GM12878 (cell line): ENCODE measurements around the gene GEMIN8. TPM values are rescaled to one million over a fixed set of nuclear protein-coding genes. Genes with fewer than 3 reads are reported as not detected.

ENCODE experiments used
- ATAC-seq: fragments of 200-7000 bp; cut with Tn5 transposase; 3 replicates; pipeline ENCODE4 v1.9.1; 2020; ENCODE audit warnings: mild to moderate bottlenecking, moderate library complexity
- BruUV-seq: library from RNA; stranded (reverse); fragments of 400-500 nt; replicated peaks from 2 replicates; lab custom pipeline; 2021; lab: Mats Ljungman, UMichigan
- CTCF ChIA-PET: fragments of 300-600 bp; sonication (Branson Sonifier 250); formaldehyde crosslinking; extraction: SDS; loops from one replicate; lab custom pipeline; 2021; ENCODE audit warnings: inconsistent platforms; lab: Yijun Ruan, JAX
- POLR2A ChIA-PET: fragments of 350-600 bp; formaldehyde crosslinking; extraction: SDS; loops from one replicate; lab custom pipeline; 2021; ENCODE audit warnings: inconsistent platforms; lab: Charles Lee
- RAD21 ChIA-PET: fragments of 300-600 bp; sonication (Branson Sonifier 250); formaldehyde crosslinking; loops from one replicate; lab custom pipeline; 2023; ENCODE audit warnings: antibody characterized with exemption; ENCODE audit not compliant: unreplicated experiment; lab: Charles Lee
- SMC1A ChIA-PET: fragments of 300-600 bp; sonication (Branson Sonifier 250); formaldehyde crosslinking; loops from one replicate; lab custom pipeline; 2023; ENCODE audit not compliant: unreplicated experiment, uncharacterized antibody; lab: Charles Lee
- DNase-seq: peaks from one replicate; pipeline ENCODE4 v3.0.0-alpha.2; 2011; ENCODE audit warnings: low read depth, low spot score
- FAIRE-seq: peaks from 3 replicates; lab custom pipeline; 2011; peaks lifted over from hg19 to GRCh38; lab: Jason Lieb, UNC
- H2AFZ ChIP-seq: 2 replicates; pipeline ENCODE4 v1.6.0; 2011; ENCODE audit warnings: low read depth, low read length, control low read depth; ENCODE audit not compliant: control insufficient read depth
- H3K27ac ChIP-seq: 2 replicates; pipeline ENCODE4 v1.5.1; 2011; ENCODE audit warnings: control low read depth; ENCODE audit not compliant: control insufficient read depth, insufficient read depth
- H3K27me3 ChIP-seq, 2 experiments: replicated peaks in 1 of 2; 2 replicates each; pipeline versions ENCODE4 v1.6.0 to v1.6.1; 2011; ENCODE audit warnings: low read length in 1 of 2; ENCODE audit not compliant: control insufficient read depth in 2 of 2, insufficient read depth in 2 of 2
- H3K36me3 ChIP-seq, 2 experiments: 2 replicates each; pipeline ENCODE4 v1.5.1; 2011; ENCODE audit warnings: low read length in 1 of 2; ENCODE audit not compliant: control insufficient read depth in 2 of 2, insufficient read depth in 2 of 2
- H3K4me1 ChIP-seq: 2 replicates; pipeline ENCODE4 v1.6.1; 2011; ENCODE audit warnings: mild to moderate bottlenecking, low read length, moderate library complexity, mixed read lengths; ENCODE audit not compliant: control insufficient read depth, insufficient read depth
- H3K4me2 ChIP-seq: 2 replicates; pipeline ENCODE4 v1.6.0; 2011; ENCODE audit warnings: control low read depth; ENCODE audit not compliant: control insufficient read depth, insufficient read depth
- H3K4me3 ChIP-seq: fragments of 200-600 bp; sonication (generic); 2 replicates; pipeline ENCODE4 v1.5.1; 2016
- H3K79me2 ChIP-seq: 2 replicates; pipeline ENCODE4 v1.6.0; 2011; ENCODE audit warnings: low read length; ENCODE audit not compliant: control insufficient read depth, insufficient read depth
- H3K9ac ChIP-seq: 2 replicates; pipeline ENCODE4 v1.8.0; 2011; ENCODE audit warnings: low read length, control low read depth, mixed read lengths; ENCODE audit not compliant: control insufficient read depth, insufficient read depth
- H3K9me3 ChIP-seq: replicated peaks from 3 replicates; pipeline ENCODE4 v1.5.1; 2011; ENCODE audit warnings: mild to moderate bottlenecking, low read length; ENCODE audit not compliant: control insufficient read depth, insufficient read depth
- H4K20me1 ChIP-seq: 2 replicates; pipeline ENCODE4 v1.6.0; 2011; ENCODE audit not compliant: control insufficient read depth, insufficient read depth
- CHD2 ChIP-seq: IDR thresholded peaks from 2 replicates; pipeline ENCODE4 v1.6.1; 2011; ENCODE audit warnings: low read depth, low read length, improper control_type of control experiment, borderline replicate concordance
- CREB1 ChIP-seq: IDR thresholded peaks from 2 replicates; pipeline ENCODE4 v1.6.1; 2012; ENCODE audit warnings: low read depth, mild to moderate bottlenecking, inconsistent platforms
- KDM1A ChIP-seq: fragments of 200-600 bp; sonication (generic); IDR thresholded peaks from 2 replicates; pipeline ENCODE4 v1.6.1; 2016; ENCODE audit warnings: borderline replicate concordance
- NR2F1 ChIP-seq: fragments of 450-650 bp; conservative IDR thresholded peaks from 2 replicates; pipeline ENCODE4 v1.6.1; 2017; ENCODE audit warnings: mild to moderate bottlenecking
- PAX5 ChIP-seq: IDR thresholded peaks from 2 replicates; pipeline ENCODE4 v1.6.1; 2011; ENCODE audit warnings: low read depth, low read length, borderline replicate concordance
- SIN3A ChIP-seq: IDR thresholded peaks from 2 replicates; pipeline ENCODE4 v1.6.1; 2012; ENCODE audit warnings: low read depth, low read length, improper control_type of control experiment
- SPI1 ChIP-seq: IDR thresholded peaks from 2 replicates; pipeline ENCODE4 v1.6.1; 2011; ENCODE audit warnings: low read depth, mild to moderate bottlenecking, low read length, moderate library complexity, borderline replicate concordance; ENCODE audit not compliant: insufficient read depth
- SRF ChIP-seq, 2 experiments: IDR thresholded peaks; 2 replicates each; pipeline ENCODE4 v1.6.1; 2011; ENCODE audit warnings: low read depth in 2 of 2, low read length in 2 of 2, mild to moderate bottlenecking in 1 of 2, moderate library complexity in 1 of 2
- WGBS: methylation state at CpG from one replicate; pipeline ENCODE4 v1.1.6; 2016; ENCODE audit warnings: low lambda C conversion rate; ENCODE audit not compliant: insufficient replicate concordance, insufficient coverage; ENCODE audit errors: missing lambda C conversion rate; 5-methylcytosine and 5-hydroxymethylcytosine counted together
- in situ Hi-C: fragments of 300-500 bp; cut with MboI; formaldehyde crosslinking; loops from 9 replicates; pipeline ENCODE4 v1.14.3; 2018; ENCODE audit warnings: mixed read lengths
- intact Hi-C: fragments of 100-400 bp; cut with micrococcal nuclease; formaldehyde crosslinking; loops from one replicate; pipeline ENCODE4 v1.14.2; 2022; ENCODE audit not compliant: unreplicated experiment
- polyA plus RNA-seq, 11 experiments: library from polyadenylated mRNA; depleted of rRNA in 4 of 11; unstranded in 6 of 11; stranded (reverse) in 5 of 11; fragments of >200 nt; fragmentation: Nextera tagmentation in 4 of 11; fragmentation: Illumina TruSeq in 1 of 11; extraction: Ambion mirVana in 4 of 11; extraction: Trizol in 1 of 11; gene quantifications; 1 replicate in 1 of 11; 2 replicates in 10 of 11; pipeline versions ENCODE4 v1.2.1 to v1.2.3, GENCODE V29; 2011 to 2016; ENCODE audit warnings: inconsistent platforms in 2 of 11, missing spikeins in 2 of 11, low read depth in 1 of 11
- total RNA-seq, 4 experiments: library from RNA; depleted of rRNA in 3 of 4; stranded (reverse); fragments of >200 nt in 3 of 4; fragmentation: Illumina TruSeq in 1 of 4; extraction: Trizol in 1 of 4; gene quantifications; 2 replicates each; pipeline versions ENCODE4 v1.2.1 to v1.2.3, GENCODE V29; 2013 to 2021
- TF ChIP-seq, protein P1 (sequence below): IDR thresholded peaks from 2 replicates; pipeline ENCODE4 v1.6.1; 2011; ENCODE audit warnings: borderline replicate concordance, low read depth, mild to moderate bottlenecking, moderate library complexity, mixed read lengths, low read length; ENCODE audit not compliant: insufficient read depth; ENCODE audit errors: extremely low read length
- TF ChIP-seq, protein P2 (sequence below): fragments of 450-650 bp; IDR thresholded peaks from 2 replicates; pipeline ENCODE4 v1.6.1; 2017; ENCODE audit warnings: low read depth, mild to moderate bottlenecking, moderate library complexity
- TF ChIP-seq, protein P3 (sequence below): fragments of 450-650 bp; IDR thresholded peaks from 2 replicates; pipeline ENCODE4 v1.6.1; 2016; ENCODE audit warnings: mild to moderate bottlenecking

GEMIN8 gene
- total and polyA plus RNA-seq, 10 of the 15 experiments (the other 5 are each of a cell fraction or from before 2014, with no cell fraction given): 18.4 to 87.0 (median 27.7) TPM

DNA sequence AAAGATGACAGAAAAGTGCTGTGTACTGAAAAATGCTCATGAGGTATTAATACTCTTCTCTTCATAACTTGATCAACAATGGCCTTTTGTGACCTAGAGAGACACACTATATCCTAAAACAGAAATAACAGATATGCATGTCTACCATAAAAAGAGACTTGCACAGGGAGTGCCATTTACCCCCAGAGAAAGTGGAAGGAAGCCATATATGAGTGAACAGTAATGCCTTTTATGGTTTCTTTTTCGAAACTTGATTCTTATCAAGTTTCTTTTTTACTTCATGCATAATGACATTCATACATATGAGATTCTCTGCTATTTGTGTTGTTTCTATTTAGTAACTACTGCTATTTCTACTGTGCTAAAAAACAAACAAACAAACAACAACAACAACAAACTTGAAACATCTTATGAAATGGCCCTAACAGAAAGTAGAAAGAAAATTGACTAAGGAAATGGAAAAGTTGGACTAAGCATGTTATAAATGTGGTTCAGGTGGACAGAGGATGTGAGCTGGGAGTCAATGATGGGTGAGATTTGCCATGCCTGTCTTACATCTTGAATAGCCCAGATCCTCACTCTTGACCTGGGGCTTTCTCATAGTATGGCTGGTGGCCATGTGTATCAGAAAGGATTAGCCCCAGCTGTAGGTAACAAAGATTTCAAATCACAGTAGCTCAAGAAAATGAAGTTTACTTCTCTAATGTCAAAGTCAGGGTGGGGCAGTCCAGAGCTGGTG, 43.8 kb downstream of the GEMIN8 start:
- CTCF ChIA-PET: interaction anchor here (0.5 to 0.6 kb wide), 2 partner anchors 12 to 71 kb away, joined by 3 read pairs; no protein-coding TSS in a partner anchor
- H3K9ac ChIP-seq: no peak overlapping the region
- H3K4me2 ChIP-seq: peak overlapping the region; percentile 30; the same call in 1 of the 2 replicates
- RAD21 ChIA-PET: interaction anchor here (0.8 kb wide), 1 partner anchor 1157 kb away, joined by 3 read pairs; no protein-coding TSS in a partner anchor
- no peaks in the 10 kb centered on the region for H3K79me2 ChIP-seq
- POLR2A ChIA-PET: interaction anchor here (0.5 kb wide), 1 partner anchor 65 kb away, joined by 4 read pairs; no protein-coding TSS in a partner anchor
- BruUV-seq: no TSS peak
- H3K4me3 ChIP-seq: no peak overlapping the region
- in situ Hi-C loops: no loop called here
- WGBS: 0% methylated on average over 1 of the region's 1 CpG
- no peaks in the 10 kb centered on the region for H3K27me3 ChIP-seq
- H3K36me3 ChIP-seq: no peaks in the 10 kb centered on the region
- TF ChIP-seq SRF (IDR thresholded peaks at IDR 0.05; ENCODE audit: low read depth in 2 of 2, low read length in 2 of 2) (0 out of 4 replicates have a peak, but pooled peaks of 1 of the 2 experiments have one; percentile 37), CHD2 (no peak)
- H3K9me3 ChIP-seq: no peaks in the 10 kb centered on the region; the same call in 1 of the 3 replicates
- SMC1A ChIA-PET: no interaction called here
- DNase-seq (no peak), FAIRE-seq (no peak), ATAC-seq (peak; percentile 75)
- H3K27ac ChIP-seq: no peak overlapping the region
- H2AFZ ChIP-seq: no peak overlapping the region
- intact Hi-C loops: no loop called here
- H3K4me1 ChIP-seq: no peaks in the 10 kb centered on the region
- no peaks in the 10 kb centered on the region for H4K20me1 ChIP-seq

DNA sequence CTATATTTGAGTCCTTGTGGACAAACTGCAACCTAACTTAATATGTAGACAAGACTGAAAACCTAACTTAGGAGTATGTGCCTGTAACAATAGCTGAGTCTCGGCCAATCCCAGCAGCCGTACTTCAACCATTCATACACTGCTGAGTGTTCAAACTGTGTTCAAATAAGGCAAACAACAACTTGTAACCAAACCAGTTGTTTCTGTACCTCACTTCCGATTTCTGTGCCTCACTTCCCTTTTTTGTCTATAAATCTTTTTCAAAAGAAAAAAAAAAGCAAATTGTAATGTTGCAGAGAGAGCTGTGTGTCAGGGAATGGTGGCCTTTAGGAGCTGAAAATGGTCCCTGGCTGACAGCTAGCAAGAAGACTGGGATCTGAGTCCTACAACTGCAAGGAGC, 46.0 kb downstream of the GEMIN8 start:
- Histone ChIP-seq H3K9me3 (no peaks in the 10 kb centered on the region; the same call in 1 of the 3 replicates), H3K4me1 (no peaks in the 10 kb centered on the region), H3K4me2 (no peak overlapping the region), H3K9ac (no peak overlapping the region), H2AFZ (peak overlapping the region; percentile 32; the same call in 1 of the 2 replicates), H3K27me3 (no peaks in the 10 kb centered on the region), H3K4me3 (no peak overlapping the region), H3K79me2 (no peaks in the 10 kb centered on the region), H3K27ac (no peak overlapping the region), H4K20me1 (no peaks in the 10 kb centered on the region), H3K36me3 (no peaks in the 10 kb centered on the region)
- intact Hi-C loops: no loop called here
- SMC1A ChIA-PET: interaction anchor here (0.7 to 1.5 kb wide), 2 partner anchors 221 to 249 kb away, joined by 3 to 4 read pairs; partner anchors contain the start of genes OFD1 and TRAPPC2
- peak; percentile 56 for FAIRE-seq
- WGBS: 28% methylated on average over 3 of the region's 3 CpGs
- in situ Hi-C loops: no loop called here
- POLR2A ChIA-PET: interaction anchor here (0.6 kb wide), 1 partner anchor 394 kb away, joined by 3 read pairs; no protein-coding TSS in a partner anchor
- BruUV-seq: no TSS peak
- CTCF ChIA-PET: interaction anchor here (0.7 kb wide), 1 partner anchor 61 kb away, joined by 4 read pairs; no protein-coding TSS in a partner anchor
- DNase-seq: no peak
- peak; percentile 67 for ATAC-seq
- RAD21 ChIA-PET: no interaction called here
- TF ChIP-seq CREB1 (peak; percentile 41; the same call in 1 of the 2 replicates), PAX5 (no peak), KDM1A (no peak), SPI1 (peak; percentile 91), SIN3A (no peak), NR2F1 (no peak)
- TF ChIP-seq, protein P1, sequence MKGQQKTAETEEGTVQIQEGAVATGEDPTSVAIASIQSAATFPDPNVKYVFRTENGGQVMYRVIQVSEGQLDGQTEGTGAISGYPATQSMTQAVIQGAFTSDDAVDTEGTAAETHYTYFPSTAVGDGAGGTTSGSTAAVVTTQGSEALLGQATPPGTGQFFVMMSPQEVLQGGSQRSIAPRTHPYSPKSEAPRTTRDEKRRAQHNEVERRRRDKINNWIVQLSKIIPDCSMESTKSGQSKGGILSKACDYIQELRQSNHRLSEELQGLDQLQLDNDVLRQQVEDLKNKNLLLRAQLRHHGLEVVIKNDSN: no peak
- TF ChIP-seq, protein P2, sequence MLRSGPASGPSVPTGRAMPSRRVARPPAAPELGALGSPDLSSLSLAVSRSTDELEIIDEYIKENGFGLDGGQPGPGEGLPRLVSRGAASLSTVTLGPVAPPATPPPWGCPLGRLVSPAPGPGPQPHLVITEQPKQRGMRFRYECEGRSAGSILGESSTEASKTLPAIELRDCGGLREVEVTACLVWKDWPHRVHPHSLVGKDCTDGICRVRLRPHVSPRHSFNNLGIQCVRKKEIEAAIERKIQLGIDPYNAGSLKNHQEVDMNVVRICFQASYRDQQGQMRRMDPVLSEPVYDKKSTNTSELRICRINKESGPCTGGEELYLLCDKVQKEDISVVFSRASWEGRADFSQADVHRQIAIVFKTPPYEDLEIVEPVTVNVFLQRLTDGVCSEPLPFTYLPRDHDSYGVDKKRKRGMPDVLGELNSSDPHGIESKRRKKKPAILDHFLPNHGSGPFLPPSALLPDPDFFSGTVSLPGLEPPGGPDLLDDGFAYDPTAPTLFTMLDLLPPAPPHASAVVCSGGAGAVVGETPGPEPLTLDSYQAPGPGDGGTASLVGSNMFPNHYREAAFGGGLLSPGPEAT: no peak
- TF ChIP-seq, protein P3, sequence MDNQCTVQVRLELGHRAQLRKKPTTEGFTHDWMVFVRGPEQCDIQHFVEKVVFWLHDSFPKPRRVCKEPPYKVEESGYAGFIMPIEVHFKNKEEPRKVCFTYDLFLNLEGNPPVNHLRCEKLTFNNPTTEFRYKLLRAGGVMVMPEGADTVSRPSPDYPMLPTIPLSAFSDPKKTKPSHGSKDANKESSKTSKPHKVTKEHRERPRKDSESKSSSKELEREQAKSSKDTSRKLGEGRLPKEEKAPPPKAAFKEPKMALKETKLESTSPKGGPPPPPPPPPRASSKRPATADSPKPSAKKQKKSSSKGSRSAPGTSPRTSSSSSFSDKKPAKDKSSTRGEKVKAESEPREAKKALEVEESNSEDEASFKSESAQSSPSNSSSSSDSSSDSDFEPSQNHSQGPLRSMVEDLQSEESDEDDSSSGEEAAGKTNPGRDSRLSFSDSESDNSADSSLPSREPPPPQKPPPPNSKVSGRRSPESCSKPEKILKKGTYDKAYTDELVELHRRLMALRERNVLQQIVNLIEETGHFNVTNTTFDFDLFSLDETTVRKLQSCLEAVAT: no peak
